Colonic mucosa (tissue), 4 donors: Measurements from ENCODE around the gene TIGD6. TPM values are rescaled to one million over a fixed set of nuclear protein-coding genes. Genes with fewer than 3 reads are reported as not detected.

Experiments
- DNase-seq: peaks from one replicate; pipeline ENCODE4 v3.0.0-alpha.2; 2020
- H3K27ac ChIP-seq: fragments of 200-600 bp; one replicate; pipeline ENCODE4 v1.8.0; 2021
- H3K27me3 ChIP-seq: fragments of 200-600 bp; one replicate; pipeline ENCODE4 v1.8.0; 2021
- H3K36me3 ChIP-seq: fragments of 200-600 bp; one replicate; pipeline ENCODE4 v1.8.0; 2021
- H3K4me1 ChIP-seq: fragments of 200-600 bp; one replicate; pipeline ENCODE4 v1.8.0; 2021; ENCODE audit warnings: mild to moderate bottlenecking
- H3K4me3 ChIP-seq: fragments of 200-600 bp; one replicate; pipeline ENCODE4 v1.8.0; 2021
- H3K9ac ChIP-seq, 2 donors: one replicate each; pipeline ENCODE4 v1.7.0; 2013; ENCODE audit warnings: control low read depth in 2 of 2, low read depth in 2 of 2, low read length in 2 of 2
- H3K9me3 ChIP-seq: fragments of 200-600 bp; one replicate; pipeline ENCODE4 v1.8.0; 2021
- intact Hi-C: fragments of 100-400 bp; cut with DNase I; formaldehyde crosslinking; loops from one replicate; pipeline ENCODE4 v1.14.1; 2022
- total RNA-seq, 2 donors: library from RNA; stranded (reverse); fragmentation: NEBNext Ultra II Directional in 1 of 2; extraction: Animal tissue kit (Norgen Biotek cat#: 25700) in 1 of 2; gene quantifications; one replicate each; pipeline ENCODE4 v1.2.1, GENCODE V29; 2021
- TF ChIP-seq, protein P1 (sequence below): fragments of 200-600 bp; IDR thresholded peaks from one replicate; pipeline ENCODE4 v1.8.0; 2022; ENCODE audit warnings: antibody characterized with exemption, mild to moderate bottlenecking
- donor health status: healthy.
- donor health status: DM: no; HTN: no; CAD: no.
- donor health status: DM: no; HTN: no; CAD: no.

The TIGD6 gene
- total RNA-seq, 2 donors from 2014 or later: 3.9 to 4.6 TPM

DNA sequence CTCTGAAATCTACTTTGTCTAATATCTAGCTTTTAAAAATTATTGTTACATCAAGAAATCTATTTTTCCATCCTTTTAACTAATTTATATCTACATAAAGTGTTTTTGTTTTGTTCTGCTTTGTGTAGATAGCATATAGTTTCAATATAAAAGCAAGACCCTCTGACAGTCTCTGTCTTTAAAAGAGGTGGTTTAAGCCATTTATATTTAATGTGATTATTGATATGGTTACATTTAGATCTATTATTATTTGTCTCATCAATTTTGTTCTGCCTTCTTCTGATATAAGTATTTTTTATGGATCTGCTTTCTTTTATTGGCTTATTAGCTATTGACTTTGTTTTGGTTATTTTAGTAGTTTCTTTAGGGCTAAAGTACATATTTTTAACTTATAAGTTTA, 16.1 kb upstream of the TIGD6 start:
- intact Hi-C loops: no loop called here
- Histone ChIP-seq H3K36me3 (peaks cover 15% of the 10 kb centered on the region), H3K27ac (no peak overlapping the region), H3K9ac (no peak overlapping the region), H3K27me3 (no peaks in the 10 kb centered on the region), H3K4me1 (no peaks in the 10 kb centered on the region), H3K4me3 (no peak overlapping the region), H3K9me3 (no peaks in the 10 kb centered on the region)
- no peak for DNase-seq
- TF ChIP-seq, protein P1, sequence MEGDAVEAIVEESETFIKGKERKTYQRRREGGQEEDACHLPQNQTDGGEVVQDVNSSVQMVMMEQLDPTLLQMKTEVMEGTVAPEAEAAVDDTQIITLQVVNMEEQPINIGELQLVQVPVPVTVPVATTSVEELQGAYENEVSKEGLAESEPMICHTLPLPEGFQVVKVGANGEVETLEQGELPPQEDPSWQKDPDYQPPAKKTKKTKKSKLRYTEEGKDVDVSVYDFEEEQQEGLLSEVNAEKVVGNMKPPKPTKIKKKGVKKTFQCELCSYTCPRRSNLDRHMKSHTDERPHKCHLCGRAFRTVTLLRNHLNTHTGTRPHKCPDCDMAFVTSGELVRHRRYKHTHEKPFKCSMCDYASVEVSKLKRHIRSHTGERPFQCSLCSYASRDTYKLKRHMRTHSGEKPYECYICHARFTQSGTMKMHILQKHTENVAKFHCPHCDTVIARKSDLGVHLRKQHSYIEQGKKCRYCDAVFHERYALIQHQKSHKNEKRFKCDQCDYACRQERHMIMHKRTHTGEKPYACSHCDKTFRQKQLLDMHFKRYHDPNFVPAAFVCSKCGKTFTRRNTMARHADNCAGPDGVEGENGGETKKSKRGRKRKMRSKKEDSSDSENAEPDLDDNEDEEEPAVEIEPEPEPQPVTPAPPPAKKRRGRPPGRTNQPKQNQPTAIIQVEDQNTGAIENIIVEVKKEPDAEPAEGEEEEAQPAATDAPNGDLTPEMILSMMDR: no peak

DNA sequence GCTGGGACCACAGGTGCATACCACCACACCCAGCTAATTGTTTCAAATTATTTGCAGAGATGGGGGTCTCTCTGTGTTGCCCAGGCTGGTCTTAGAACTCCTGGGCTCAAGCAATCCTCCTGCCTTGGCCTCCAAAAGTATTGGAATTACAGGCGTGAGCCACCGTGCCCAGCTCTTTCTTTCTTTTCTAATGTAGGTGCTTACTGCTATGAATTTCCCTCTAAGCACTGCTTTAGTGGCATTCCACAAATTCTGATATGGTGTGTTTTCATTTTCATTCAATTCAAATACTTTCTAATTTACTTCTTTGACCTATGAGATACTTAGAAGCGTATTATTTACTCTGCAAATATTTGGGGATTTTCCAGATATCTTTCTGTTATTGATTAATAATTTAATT, 15.0 kb upstream of the TIGD6 start:
- H3K36me3 ChIP-seq: peaks cover 15% of the 10 kb centered on the region

DNA sequence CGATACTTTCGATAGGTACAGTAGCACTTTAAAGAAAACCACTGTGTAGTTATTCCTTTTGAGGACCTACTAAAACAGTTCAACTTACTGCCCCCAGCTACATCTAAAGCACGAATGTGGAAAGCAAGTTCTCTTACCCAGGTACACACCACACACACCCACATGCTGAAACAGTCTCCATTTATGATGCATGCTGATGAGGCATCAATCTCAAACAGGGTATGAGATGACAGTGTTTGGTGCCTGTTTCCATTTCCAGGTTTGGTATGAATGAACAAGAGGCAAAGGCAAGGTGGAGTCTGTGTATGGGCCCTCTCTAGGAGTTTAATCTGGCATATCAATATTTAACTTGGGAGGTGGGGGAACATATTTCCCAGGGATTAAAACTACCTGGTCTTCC, 14.0 kb upstream of the TIGD6 start:
- Histone ChIP-seq H3K27me3 (no peaks in the 10 kb centered on the region), H3K9ac (no peak overlapping the region), H3K4me1 (no peaks in the 10 kb centered on the region), H3K36me3 (peaks cover 9% of the 10 kb centered on the region), H3K9me3 (no peaks in the 10 kb centered on the region), H3K27ac (no peak overlapping the region), H3K4me3 (no peak overlapping the region)
- DNase-seq: no peak
- intact Hi-C loops: no loop called here
- TF ChIP-seq, protein P1: no peak

More for the DNA sequence above, 15.0 kb upstream of the TIGD6 start:
- no peaks in the 10 kb centered on the region for H3K9me3 ChIP-seq
- H3K4me1 ChIP-seq: no peaks in the 10 kb centered on the region
- DNase-seq: no peak
- intact Hi-C loops: no loop called here
- H3K9ac ChIP-seq: no peak overlapping the region
- no peak overlapping the region for H3K4me3 ChIP-seq
- H3K27me3 ChIP-seq: no peaks in the 10 kb centered on the region
- TF ChIP-seq, protein P1: no peak
- H3K27ac ChIP-seq: no peak overlapping the region

DNA sequence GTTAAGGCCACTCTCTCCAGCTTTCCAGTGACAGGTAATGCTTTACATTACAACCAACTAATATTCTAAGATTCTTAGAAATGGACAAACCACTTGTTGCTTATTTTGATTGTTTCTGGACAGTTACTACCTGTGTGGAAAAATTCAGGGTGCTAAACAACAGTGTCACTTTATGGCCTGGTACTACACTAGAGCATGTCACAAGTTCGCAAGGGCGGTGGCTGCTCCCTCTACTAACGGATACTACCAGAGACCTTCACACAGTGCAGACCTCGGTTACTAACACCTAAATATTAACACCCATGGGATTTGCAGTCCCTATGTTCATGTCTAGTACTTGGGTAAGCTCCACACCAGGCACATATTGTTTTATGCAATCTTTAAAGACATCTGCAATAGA, 13.5 kb upstream of the TIGD6 start:
- H3K36me3 ChIP-seq: peaks cover 9% of the 10 kb centered on the region
- H3K27ac ChIP-seq: no peak overlapping the region
- no peak overlapping the region for H3K9ac ChIP-seq
- TF ChIP-seq, protein P1: no peak
- H3K27me3 ChIP-seq: no peaks in the 10 kb centered on the region
- no peaks in the 10 kb centered on the region for H3K4me1 ChIP-seq
- intact Hi-C loops: no loop called here
- H3K9me3 ChIP-seq: no peaks in the 10 kb centered on the region
- no peak for DNase-seq
- H3K4me3 ChIP-seq: no peak overlapping the region

DNA sequence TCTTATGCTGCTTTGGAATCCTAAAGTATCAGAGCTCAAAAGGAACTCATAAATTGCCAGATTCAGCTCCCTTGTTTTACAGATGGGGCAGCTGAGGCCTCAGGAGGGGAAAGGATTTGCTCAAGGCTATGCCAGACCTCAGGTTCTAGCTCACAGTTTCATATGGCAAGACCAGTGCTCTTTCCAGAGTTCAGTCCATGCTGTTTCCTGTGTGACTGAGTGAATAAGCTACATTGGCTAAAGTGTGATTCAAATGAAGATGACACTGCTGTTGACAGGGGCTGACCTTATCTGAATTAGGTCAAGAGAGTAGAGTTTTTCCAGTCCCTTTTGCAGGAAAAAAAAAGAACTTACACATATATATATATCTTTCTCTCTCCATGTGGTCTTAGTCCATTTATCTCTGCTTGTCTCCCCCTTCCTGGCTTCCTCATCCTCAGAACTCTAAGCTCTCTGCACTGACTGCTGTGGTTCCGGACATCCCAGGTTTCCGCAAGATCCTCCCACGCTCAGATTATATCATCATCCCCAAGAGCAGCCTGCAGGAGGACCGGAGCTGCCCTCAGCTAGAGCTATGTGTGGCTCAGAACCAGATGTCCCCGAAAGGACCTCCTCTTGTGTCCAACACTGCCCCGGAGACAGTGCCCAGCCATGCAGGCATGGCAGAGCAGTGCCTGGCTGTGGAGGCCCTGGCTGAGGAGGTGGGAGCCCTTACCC, 9.4 kb upstream of the TIGD6 start:
- Histone ChIP-seq H3K27ac (no peak overlapping the region), H3K9me3 (no peaks in the 10 kb centered on the region), H3K27me3 (no peaks in the 10 kb centered on the region), H3K36me3 (peaks cover 9% of the 10 kb centered on the region), H3K4me3 (no peak overlapping the region), H3K9ac (no peak overlapping the region), H3K4me1 (no peaks in the 10 kb centered on the region)
- DNase-seq: no peak
- intact Hi-C loops: no loop called here
- TF ChIP-seq, protein P1: no peak
